Esophagus muscularis mucosa (tissue), 3 donors: Measurements from ENCODE around the gene MAPK12.

ENCODE experiments used
- CTCF ChIP-seq, 3 experiments: fragments of 200-600 bp in 2 of 3; fragments of 450-650 bp in 1 of 3; sonication (generic) in 2 of 3; IDR thresholded peaks; one replicate each; pipeline ENCODE4 v1.5.1; 2017 to 2019; ENCODE audit warnings: antibody characterized with exemption in 3 of 3, mild to moderate bottlenecking in 2 of 3, moderate library complexity in 1 of 3
- POLR2A ChIP-seq: fragments of 450-650 bp; IDR thresholded peaks from one replicate; pipeline ENCODE4 v1.6.1; 2017; ENCODE audit warnings: antibody characterized with exemption, moderate library complexity, mild to moderate bottlenecking, low read depth
- POLR2AphosphoS5 ChIP-seq, 2 donors: sonication (generic); formaldehyde crosslinking; IDR thresholded peaks; one replicate each; pipeline ENCODE4 v1.6.1; 2017; ENCODE audit warnings: antibody characterized with exemption in 2 of 2

- TF ChIP-seq CTCF (IDR thresholded peaks at IDR 0.05): no peak
- no peak for TF ChIP-seq POLR2A
- no peak for TF ChIP-seq POLR2AphosphoS5 (IDR thresholded peaks at IDR 0.05)
Observed at GRCh38 chr22:50296658-50297490, 35.4 kb upstream of the MAPK12 start.
